HCT116 (cell line): ENCODE results near the gene ABCB8. TPM values are rescaled to one million over a fixed set of nuclear protein-coding genes. Genes with fewer than 3 reads are reported as not detected.
"Not testable (repeated sequence)": the region's sequence is repeated elsewhere in the genome, so short reads cannot be mapped to it uniquely, and the experiment has no call there.

Experiments used
- ATAC-seq: fragments of 200-7000 bp; cut with Tn5 transposase; 2 replicates; pipeline ENCODE4 v1.9.1; 2020; ENCODE audit warnings: mild to moderate bottlenecking, moderate library complexity
- BruUV-seq: library from RNA; stranded (reverse); fragments of 400-500 nt; replicated peaks from 2 replicates; lab custom pipeline; 2021; lab: Mats Ljungman, UMichigan
- CTCF ChIA-PET: fragments of 300-600 bp; sonication (Branson Sonifier 250); formaldehyde crosslinking; loops from one replicate; lab custom pipeline; 2021; ENCODE audit warnings: antibody characterized with exemption; lab: Charles Lee
- POLR2A ChIA-PET: fragments of 300-600, 350-600 bp; sonication (Branson Sonifier 250); formaldehyde crosslinking; loops from one replicate; lab custom pipeline; 2021; ENCODE audit warnings: antibody characterized with exemption; lab: Charles Lee
- RAD21 ChIA-PET, 2 experiments: fragments of 300-600 bp; sonication (Branson Sonifier 250); formaldehyde crosslinking; loops; one replicate each; lab custom pipeline; 2023; ENCODE audit warnings: low total read pairs in 2 of 2; ENCODE audit not compliant: uncharacterized antibody in 2 of 2, unreplicated experiment in 2 of 2, low non-redundant PET in 1 of 2; lab: Charles Lee
- DNase-seq: peaks from one replicate; pipeline ENCODE4 v3.0.0-alpha.2; 2010; ENCODE audit warnings: low read depth, low spot score
- H2AFZ ChIP-seq: fragments of 200-600 bp; shearing (Covaris generic), sonication (generic); 2 replicates; pipeline ENCODE4 v1.6.1; 2017; ENCODE audit warnings: low read depth, mixed run types, mixed read lengths, antibody characterized with exemption, low read length; ENCODE audit not compliant: poor library complexity, severe bottlenecking
- H3K27ac ChIP-seq: 2 replicates; pipeline ENCODE4 v1.5.1; 2012; ENCODE audit warnings: low read depth, low read length
- H3K27me3 ChIP-seq: fragments of 200-600 bp; sonication (generic); 2 replicates; pipeline ENCODE4 v1.6.1; 2016; ENCODE audit warnings: mixed run types, low read length, mixed read lengths; ENCODE audit not compliant: insufficient read depth
- H3K36me3 ChIP-seq, 2 experiments: fragments of 200-500 bp in 1 of 2; fragments of 200-600 bp in 1 of 2; sonication (Bioruptor generic) in 1 of 2; sonication (generic) in 1 of 2; 2 replicates each; pipeline versions ENCODE4 v1.5.1 to v1.6.1; 2014 to 2016; ENCODE audit warnings: low read length in 2 of 2, inconsistent platforms in 1 of 2, mixed read lengths in 1 of 2, mixed run types in 1 of 2; ENCODE audit not compliant: insufficient read depth in 2 of 2, control insufficient read depth in 1 of 2
- H3K4me1 ChIP-seq, 2 experiments: fragments of 200-600 bp in 1 of 2; sonication (generic) in 1 of 2; 2 replicates each; pipeline versions ENCODE4 v1.5.1 to v1.6.1; 2012 to 2017; ENCODE audit warnings: low read length in 2 of 2, inconsistent platforms in 1 of 2, mild to moderate bottlenecking in 1 of 2, mixed read lengths in 1 of 2, mixed run types in 1 of 2, moderate library complexity in 1 of 2; ENCODE audit not compliant: insufficient read depth in 2 of 2, control insufficient read depth in 1 of 2
- H3K4me2 ChIP-seq: fragments of 200-600 bp; sonication (generic); 2 replicates; pipeline ENCODE4 v1.6.1; 2017; ENCODE audit warnings: mixed run types, low read length, mixed read lengths
- H3K4me3 ChIP-seq, 2 experiments: fragments of 200-600 bp in 1 of 2; sonication (generic) in 1 of 2; replicated peaks in 1 of 2; 2 replicates each; pipeline ENCODE4 v1.5.1; 2011 to 2016; ENCODE audit warnings: low read length in 2 of 2, control low read depth in 1 of 2, low read depth in 1 of 2, mild to moderate bottlenecking in 1 of 2, mixed read lengths in 1 of 2, mixed run types in 1 of 2
- H3K79me2 ChIP-seq: fragments of 200-600 bp; sonication (generic); 2 replicates; pipeline ENCODE4 v1.6.1; 2017; ENCODE audit warnings: mild to moderate bottlenecking, mixed run types, low read length, moderate library complexity, mixed read lengths; ENCODE audit not compliant: insufficient read depth
- H3K9ac ChIP-seq: fragments of 200-600 bp; sonication (generic); 2 replicates; pipeline ENCODE4 v1.6.1; 2016; ENCODE audit warnings: low read length, mixed read lengths
- H3K9me2 ChIP-seq: fragments of 200-600 bp; sonication (generic), shearing (Covaris generic); 2 replicates; pipeline ENCODE4 v1.6.1; 2017; ENCODE audit warnings: mixed run types, mild to moderate bottlenecking, moderate library complexity; ENCODE audit not compliant: insufficient read depth
- H3K9me3 ChIP-seq, 2 experiments: fragments of 200-500 bp in 1 of 2; fragments of 200-600 bp in 1 of 2; sonication (Bioruptor generic) in 1 of 2; sonication (generic) in 1 of 2; 2 replicates each; pipeline ENCODE4 v1.6.1; 2014 to 2017; ENCODE audit warnings: low read length in 2 of 2, mixed read lengths in 2 of 2, inconsistent platforms in 1 of 2, low read depth in 1 of 2, mild to moderate bottlenecking in 1 of 2, mixed run types in 1 of 2, moderate library complexity in 1 of 2; ENCODE audit not compliant: control insufficient read depth in 1 of 2, insufficient read depth in 1 of 2
- H4K20me1 ChIP-seq: fragments of 200-600 bp; sonication (generic), shearing (Covaris generic); 2 replicates; pipeline ENCODE4 v1.6.1; 2017; ENCODE audit warnings: mixed run types, mild to moderate bottlenecking, moderate library complexity; ENCODE audit not compliant: insufficient read depth
- CBX3 ChIP-seq: IDR thresholded peaks from 2 replicates; pipeline ENCODE4 v1.6.1; 2012; ENCODE audit warnings: low read depth
- CEBPB ChIP-seq: IDR thresholded peaks from 2 replicates; pipeline ENCODE4 v1.6.1; 2012; ENCODE audit warnings: low read depth
- FOSL1 ChIP-seq: IDR thresholded peaks from 2 replicates; pipeline ENCODE4 v1.6.1; 2012; ENCODE audit warnings: low read depth
- SP1 ChIP-seq: IDR thresholded peaks from 2 replicates; pipeline ENCODE4 v1.6.1; 2012; ENCODE audit warnings: low read depth
- ZNF274 ChIP-seq: fragments of 200-500 bp; sonication (Bioruptor generic); IDR thresholded peaks from 2 replicates; pipeline ENCODE4 v1.6.1; 2014; ENCODE audit warnings: mild to moderate bottlenecking, low read depth, low read length, inconsistent platforms
- intact Hi-C: fragments of 100-400 bp; cut with micrococcal nuclease; formaldehyde crosslinking; loops from 2 replicates; pipeline ENCODE4 v1.10.0; 2022
- total RNA-seq: library from RNA; stranded (reverse); gene quantifications from one replicate; pipeline ENCODE4 v1.2.1, GENCODE V29; 2021; ENCODE audit not compliant: unreplicated experiment
- TF ChIP-seq, protein P1 (sequence below): IDR thresholded peaks from 2 replicates; pipeline ENCODE4 v1.6.1; 2012

Gene ABCB8
- total RNA-seq, 1 experiment from 2014 or later, result 55.2 TPM

DNA sequence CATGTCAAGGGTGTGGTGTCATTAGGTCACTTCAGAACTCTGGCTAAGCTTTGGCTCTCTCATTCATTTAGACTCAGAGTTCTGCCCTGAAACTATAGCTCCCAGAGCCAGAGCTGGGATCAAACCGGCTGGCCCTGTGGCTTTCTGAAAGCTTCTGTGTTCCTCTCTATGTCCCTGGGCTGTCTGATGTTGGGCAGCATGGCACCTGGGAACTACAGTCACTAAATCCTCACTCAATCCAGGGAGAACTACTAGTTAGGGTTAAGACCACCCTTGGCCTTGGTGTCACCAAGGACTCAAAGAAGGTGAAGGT is 17.2 kb upstream of the ABCB8 start:
- ChIA-PET POLR2A (interaction anchor here (1.5 to 2.2 kb wide), 2 partner anchors 17 to 102 kb away, joined by 3 to 7 read pairs; partner anchors contain the start of gene ABCB8), CTCF (interaction anchor here (0.9 to 5.4 kb wide), 4 partner anchors 9 to 100 kb away, joined by 5 to 59 read pairs (median 7); partner anchors contain the start of gene ABCB8), RAD21 (no interaction called here)
- Histone ChIP-seq H3K79me2 (peaks cover 4% of the 10 kb centered on the region; the same call in 1 of the 2 replicates), H2AFZ (no peak overlapping the region), H3K4me1 (peaks cover 16 to 56% of the 10 kb centered on the region in 2 experiments; a peak in 3 of 4 replicates), H3K4me2 (peak overlapping the region; percentile 94), H3K9me2 (no peaks in the 10 kb centered on the region), H3K27me3 (no peaks in the 10 kb centered on the region), H3K36me3 (no peaks in the 10 kb centered on the region), H4K20me1 (no peaks in the 10 kb centered on the region), H3K9me3 (no peaks in the 10 kb centered on the region), H3K9ac (peak overlapping the region; percentile 81), H3K4me3 (peak overlapping the region; percentile 72 to 73), H3K27ac (peak overlapping the region; percentile 71; the same call in 1 of the 2 replicates)
- no TSS peak for BruUV-seq
- ATAC-seq (no peak), DNase-seq (no peak)
- TF ChIP-seq CEBPB (no peak), ZNF274 (no peak), FOSL1 (no peak), SP1 (no peak), CBX3 (no peak)
- TF ChIP-seq, protein P1, sequence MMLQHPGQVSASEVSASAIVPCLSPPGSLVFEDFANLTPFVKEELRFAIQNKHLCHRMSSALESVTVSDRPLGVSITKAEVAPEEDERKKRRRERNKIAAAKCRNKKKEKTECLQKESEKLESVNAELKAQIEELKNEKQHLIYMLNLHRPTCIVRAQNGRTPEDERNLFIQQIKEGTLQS, result no peak
- intact Hi-C loops, result loop anchor here (10.0 kb wide), 1 partner anchor 236 kb away; no protein-coding TSS in a partner anchor

DNA sequence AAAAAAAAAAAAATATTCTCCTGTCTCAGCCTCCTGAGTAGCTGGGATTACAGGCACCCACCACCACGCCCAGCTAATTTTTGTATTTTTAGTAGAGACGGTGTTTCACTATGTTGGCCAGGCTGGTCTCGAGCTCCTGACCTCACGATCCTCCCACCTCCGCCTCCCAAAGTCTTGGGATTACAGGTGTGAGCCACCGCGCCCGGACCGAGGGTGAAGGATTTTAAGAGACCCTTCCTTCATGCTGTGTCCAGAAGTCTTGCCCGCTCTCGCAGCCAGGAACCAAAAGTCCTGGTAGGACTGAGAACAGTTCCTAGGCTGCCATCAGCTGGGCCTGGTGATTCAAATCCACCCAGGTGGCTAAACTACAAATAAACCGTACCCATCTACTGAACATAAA is 16.6 kb upstream of the ABCB8 start:
- ChIA-PET CTCF (interaction anchor here (0.9 to 5.4 kb wide), 4 partner anchors 9 to 99 kb away, joined by 5 to 59 read pairs (median 7); partner anchors contain the start of gene ABCB8), POLR2A (interaction anchor here (2.2 kb wide), 1 partner anchor 17 kb away, joined by 7 read pairs; the partner anchor contains the start of gene ABCB8)
- ATAC-seq, RAD21 ChIA-PET, H3K9me2 ChIP-seq, H3K4me3 ChIP-seq, DNase-seq, H3K79me2 ChIP-seq, H4K20me1 ChIP-seq, H3K36me3 ChIP-seq, H3K9me3 ChIP-seq, H2AFZ ChIP-seq, H3K27me3 ChIP-seq, BruUV-seq: not testable (repeated sequence)
- H3K9ac ChIP-seq, result peak overlapping the region; percentile 38; the same call in 1 of the 2 replicates
- H3K27ac ChIP-seq, result 0 out of 2 replicates have a peak overlapping the region, but pooled peaks have one; percentile 9
- peaks cover 16 to 56% of the 10 kb centered on the region in 2 experiments; a peak in 3 of 4 replicates for H3K4me1 ChIP-seq
- intact Hi-C loops, result loop anchor here (10.0 kb wide), 1 partner anchor 237 kb away; no protein-coding TSS in a partner anchor
- peak overlapping the region; percentile 68 for H3K4me2 ChIP-seq
